GM20000 (cell line): Measurements from ENCODE around the gene VSIG2.

Experiments
- DNase-seq: peaks from one replicate; pipeline ENCODE4 v3.0.0; 2012; ENCODE audit warnings: low spot score
- TF ChIP-seq, protein P1 (sequence below): IDR thresholded peaks from 2 replicates; pipeline ENCODE4 v1.5.1; 2012; ENCODE audit warnings: mild to moderate bottlenecking, control low read depth; ENCODE audit errors: extremely low read depth, missing control alignments

Gene VSIG2

DNA sequence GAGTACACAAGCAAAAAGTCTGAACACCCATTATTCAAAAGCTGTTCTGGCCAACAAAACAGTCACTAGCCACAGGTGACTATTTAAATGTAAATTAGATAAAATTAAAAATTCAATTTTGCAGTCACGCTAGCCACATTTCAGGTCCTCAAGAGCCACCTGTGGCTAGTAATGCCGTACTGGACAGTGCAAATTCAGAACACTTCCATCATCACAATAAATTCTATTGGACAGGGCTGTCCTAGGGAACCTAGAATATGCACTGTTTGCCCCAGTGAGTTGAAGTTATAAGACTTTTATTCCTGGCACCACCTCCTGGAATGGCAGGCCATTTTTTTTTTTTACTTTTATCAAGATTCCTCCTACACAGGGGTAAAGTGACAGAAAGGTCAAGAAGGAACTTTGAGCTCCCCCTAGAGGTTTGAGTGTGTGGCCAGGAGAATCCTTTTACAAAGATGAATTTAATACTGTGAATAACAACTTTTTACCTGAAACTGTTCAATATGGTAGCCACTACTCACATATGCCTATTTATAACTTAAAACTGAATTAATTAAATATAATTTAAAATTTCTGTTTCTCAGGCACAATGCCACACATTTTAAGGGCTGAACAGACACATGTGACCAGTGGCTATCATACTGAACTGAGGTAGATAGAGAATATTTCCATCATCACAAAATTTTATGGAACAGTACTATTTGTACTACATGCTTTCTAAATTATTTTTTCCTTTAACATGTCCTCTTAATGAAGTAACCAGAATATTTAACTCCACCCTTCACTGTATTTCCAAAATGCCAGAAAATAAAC is 41.6 kb upstream of the VSIG2 start:
- DNase-seq: peak; percentile 61
- TF ChIP-seq, protein P1, sequence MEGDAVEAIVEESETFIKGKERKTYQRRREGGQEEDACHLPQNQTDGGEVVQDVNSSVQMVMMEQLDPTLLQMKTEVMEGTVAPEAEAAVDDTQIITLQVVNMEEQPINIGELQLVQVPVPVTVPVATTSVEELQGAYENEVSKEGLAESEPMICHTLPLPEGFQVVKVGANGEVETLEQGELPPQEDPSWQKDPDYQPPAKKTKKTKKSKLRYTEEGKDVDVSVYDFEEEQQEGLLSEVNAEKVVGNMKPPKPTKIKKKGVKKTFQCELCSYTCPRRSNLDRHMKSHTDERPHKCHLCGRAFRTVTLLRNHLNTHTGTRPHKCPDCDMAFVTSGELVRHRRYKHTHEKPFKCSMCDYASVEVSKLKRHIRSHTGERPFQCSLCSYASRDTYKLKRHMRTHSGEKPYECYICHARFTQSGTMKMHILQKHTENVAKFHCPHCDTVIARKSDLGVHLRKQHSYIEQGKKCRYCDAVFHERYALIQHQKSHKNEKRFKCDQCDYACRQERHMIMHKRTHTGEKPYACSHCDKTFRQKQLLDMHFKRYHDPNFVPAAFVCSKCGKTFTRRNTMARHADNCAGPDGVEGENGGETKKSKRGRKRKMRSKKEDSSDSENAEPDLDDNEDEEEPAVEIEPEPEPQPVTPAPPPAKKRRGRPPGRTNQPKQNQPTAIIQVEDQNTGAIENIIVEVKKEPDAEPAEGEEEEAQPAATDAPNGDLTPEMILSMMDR: peak; percentile 46

DNA sequence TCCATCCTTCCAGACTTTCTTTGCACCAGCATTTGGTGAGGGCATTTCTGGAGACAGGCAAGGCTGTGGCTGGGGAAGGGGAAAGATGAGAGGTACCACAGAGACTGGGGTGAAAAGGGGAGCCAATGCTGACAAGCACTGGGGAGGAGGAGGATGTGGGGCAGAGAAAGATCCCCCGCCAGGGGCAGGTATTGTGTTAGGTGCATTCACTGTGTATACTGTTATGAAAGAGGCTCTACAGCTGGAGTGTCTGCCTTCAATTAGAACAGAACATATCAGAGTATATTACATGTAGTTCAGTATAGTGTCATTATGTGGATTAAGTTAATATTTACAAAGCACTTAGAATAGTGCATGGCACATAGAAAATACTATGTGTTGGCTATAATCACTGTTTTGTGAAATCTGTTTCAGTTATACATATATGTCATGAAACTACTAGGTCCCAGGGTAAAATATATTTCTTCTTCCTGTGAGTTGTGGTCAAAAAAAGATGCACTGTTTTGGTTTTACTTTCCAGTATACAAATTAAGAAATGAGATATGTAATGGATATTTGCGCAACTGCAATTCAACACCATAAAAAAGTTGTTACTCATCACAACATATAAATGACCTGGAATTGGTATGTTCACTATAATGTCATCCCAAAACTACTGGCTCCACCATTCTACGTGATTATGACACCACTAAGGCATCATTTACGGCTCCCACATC is 39.7 kb upstream of the VSIG2 start:
- TF ChIP-seq, protein P1: no peak
- DNase-seq: peak; percentile 47

DNA sequence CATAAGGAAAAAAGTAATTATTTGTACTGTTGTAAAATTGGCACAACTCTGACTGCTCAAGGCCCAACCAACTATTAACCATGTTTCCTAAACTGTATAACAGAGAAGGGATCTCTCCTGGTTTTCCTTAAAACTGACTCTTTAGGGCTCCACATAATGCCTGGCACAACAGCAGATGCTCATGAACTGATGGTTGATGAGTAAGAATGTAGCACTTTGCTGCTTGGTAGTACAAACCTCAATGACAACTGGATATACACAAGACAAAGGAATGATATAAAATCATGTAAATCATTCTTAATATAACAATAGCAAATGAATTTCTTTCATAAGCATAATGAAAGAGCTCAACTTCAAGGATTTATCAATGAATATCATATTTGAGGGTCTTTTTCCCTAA is 36.5 kb upstream of the VSIG2 start:
- TF ChIP-seq, protein P1: no peak
- DNase-seq: no peak

DNA sequence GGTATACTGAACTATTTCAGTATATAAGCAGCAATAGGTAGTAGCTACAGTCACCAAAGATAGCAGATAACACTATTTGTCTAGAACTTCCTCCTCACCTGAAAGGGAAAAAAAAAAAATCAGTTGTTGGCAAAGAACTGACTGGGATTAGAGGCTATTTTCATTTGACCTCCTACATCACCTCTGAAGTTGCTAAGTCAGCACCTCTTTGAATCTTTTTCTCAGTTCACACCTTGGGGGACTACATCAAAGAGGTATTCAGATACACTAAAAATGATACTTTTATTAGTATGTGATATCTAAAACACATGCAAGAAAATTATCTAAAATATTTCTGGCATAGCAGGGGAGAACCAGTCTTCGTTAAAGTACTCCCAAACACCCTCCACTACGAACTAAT is 32.0 kb upstream of the VSIG2 start:
- DNase-seq: no peak
- TF ChIP-seq, protein P1: no peak

DNA sequence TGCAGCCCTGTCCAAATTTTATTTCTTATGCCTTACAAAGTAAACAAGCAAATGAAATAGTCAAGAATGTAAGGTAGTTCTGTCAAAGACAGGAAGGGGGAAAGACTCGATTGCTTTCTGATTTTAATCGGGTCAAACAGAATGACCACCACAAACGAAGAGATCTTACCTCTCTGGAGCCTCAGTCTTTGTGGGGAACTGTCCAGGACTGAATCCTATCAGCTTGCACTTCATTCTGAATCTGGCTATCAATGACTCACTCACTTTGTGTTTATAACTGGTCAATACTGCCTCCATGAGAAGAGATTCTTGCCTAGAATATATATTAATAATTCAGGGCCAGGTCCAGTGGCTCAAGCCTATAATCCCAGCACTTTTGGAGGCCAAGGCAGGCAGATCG is 30.9 kb upstream of the VSIG2 start:
- no peak for DNase-seq
- TF ChIP-seq, protein P1: no peak

DNA sequence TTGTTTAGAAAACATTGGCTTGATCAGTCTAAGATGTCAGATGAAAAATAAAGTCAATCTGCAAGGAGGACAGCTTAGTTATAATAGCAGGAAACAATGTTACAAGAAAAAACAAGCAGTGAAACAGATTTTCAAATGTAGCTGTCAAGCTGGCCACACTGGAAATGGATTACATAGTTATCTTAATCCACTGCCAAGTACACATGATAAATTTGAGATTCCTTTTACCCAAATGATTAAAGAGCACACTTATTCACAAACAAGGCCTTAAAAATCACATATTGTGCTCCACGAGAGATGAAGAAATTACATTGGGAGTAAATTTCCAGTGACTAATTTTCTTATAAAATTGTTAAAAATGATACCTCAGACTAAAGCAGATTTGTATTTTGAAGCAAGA is 27.5 kb upstream of the VSIG2 start:
- TF ChIP-seq, protein P1: no peak

DNA sequence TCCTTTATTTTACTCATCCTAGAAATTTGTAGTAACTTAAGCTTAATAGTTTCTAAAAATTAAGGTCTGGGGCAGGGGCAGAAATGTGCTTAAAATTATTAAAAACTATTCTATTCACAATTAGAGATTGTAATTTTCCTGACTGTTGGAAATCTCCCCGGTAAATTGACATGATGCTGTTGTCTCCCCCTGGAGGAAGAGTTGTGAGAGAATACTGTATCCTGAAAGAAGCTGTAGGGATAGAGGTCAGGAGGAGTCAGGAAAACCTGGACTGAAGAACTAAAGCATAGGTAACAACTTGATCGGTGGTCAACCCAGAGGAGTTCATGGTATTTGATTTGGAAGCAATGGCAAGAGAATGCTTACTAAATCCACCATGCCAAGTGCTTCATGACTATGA is 26.2 kb upstream of the VSIG2 start:
- no peak for DNase-seq
- TF ChIP-seq, protein P1: no peak

More for the DNA sequence above, 27.5 kb upstream of the VSIG2 start:
- no peak for DNase-seq
